ENCODE data around the gene NUP107.

DNA sequence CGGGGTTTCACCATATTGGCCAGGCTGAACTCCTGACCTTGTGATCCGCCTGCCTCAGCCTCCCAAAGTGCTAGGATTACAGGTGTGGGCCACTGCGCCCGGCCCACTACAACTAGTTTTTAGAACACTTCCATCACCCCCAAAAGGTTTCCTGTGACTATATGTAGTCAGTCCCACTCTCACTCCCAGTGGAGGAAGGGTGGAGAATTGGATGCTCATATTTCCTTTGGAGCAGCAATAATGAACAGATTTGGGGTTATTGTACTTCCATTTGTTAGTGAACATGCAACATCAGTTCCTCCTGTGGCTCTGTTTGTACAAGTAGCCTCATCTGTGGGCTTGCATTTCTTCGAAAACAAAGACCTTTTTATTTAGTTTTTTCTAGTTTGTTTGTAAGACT, 40.3 kb upstream of the NUP107 start:
- TF ChIP-seq CTCF (IDR thresholded peaks at IDR 0.05) (no peak), POLR2A (IDR thresholded peaks at IDR 0.05) (no peak)

Data from ovary (tissue), 3 donors.